GM21423 (cell line): Measurements from ENCODE around the gene GRM8.

Experiments
- ATAC-seq: cut with Tn5 transposase; IDR thresholded peaks from one replicate; pipeline ENCODE4 v1.9.1; 2021; ENCODE audit warnings: mild to moderate bottlenecking, moderate library complexity; ENCODE audit not compliant: unreplicated experiment

Gene GRM8

GRCh38 chr7:126453104-126453503 lies 799.6 kb downstream of the GRM8 start:
- no peak for ATAC-seq

GRCh38 chr7:126450269-126450671 lies 802.5 kb downstream of the GRM8 start:
- peak; percentile 93 for ATAC-seq

- ATAC-seq, result no peak
Observed at GRCh38 chr7:126449611-126450268, 803.0 kb downstream of the GRM8 start.

GRCh38 chr7:126447984-126448383 lies 804.8 kb downstream of the GRM8 start:
- ATAC-seq, result no peak

DNA sequence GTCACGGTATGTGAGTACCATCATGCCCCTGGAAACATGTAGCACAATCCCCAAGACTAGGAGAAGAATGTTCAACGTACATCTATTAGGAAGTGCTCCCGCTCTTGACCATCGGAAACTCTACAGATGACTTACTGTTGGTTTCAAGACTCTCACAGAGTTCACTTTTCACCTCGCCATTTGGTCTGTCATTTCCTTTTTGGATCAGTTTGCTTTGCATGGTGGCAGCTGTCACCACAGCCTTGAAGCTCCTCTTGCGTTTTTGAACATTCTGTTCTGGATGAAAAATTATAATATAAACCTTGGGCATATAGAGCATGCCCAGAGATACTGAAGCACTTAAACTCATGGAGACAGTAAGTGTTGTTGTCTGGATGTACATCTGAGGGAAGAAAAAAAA lies 806.8 kb downstream of the GRM8 start:
- no peak for ATAC-seq

- ATAC-seq, result no peak
Observed at GRCh38 chr7:126443951-126444350, 808.8 kb downstream of the GRM8 start.

DNA sequence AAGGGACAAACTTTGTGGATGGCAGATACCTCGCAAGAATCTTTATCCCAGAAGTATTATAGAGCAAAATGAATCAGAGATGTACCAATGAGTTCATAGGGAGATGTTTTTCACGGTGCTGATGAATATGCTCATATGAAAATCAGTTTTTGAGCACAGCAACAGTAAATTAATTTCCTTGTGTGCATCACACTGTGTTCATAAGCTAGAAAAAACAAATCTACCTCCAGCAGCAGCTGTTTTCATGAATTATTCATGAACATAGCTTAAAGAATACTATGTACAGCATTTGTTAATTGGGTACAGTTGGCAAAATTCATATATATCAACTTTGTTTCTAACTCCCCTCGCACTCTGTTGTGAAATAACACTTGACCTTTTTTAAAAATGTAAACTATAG lies 809.8 kb downstream of the GRM8 start:
- ATAC-seq, result no peak

DNA sequence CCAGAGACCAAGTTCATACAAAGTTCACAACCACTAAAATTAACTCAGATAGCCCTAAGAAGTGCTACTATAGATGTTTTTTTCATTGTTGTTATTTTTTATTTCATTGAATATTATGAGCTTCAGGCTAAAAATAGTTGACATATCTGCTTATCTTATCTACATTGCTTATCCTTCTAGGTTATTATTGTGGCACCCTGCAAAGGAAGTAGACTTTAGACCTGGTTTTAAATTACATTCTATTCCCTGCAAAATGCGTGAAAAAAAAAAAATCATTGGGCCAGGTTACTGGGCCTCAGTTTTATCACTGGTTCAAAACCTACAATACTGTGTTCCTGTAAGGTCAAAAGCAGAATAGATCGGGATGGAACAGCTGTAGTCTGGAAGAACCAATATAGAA lies 811.0 kb downstream of the GRM8 start:
- ATAC-seq, result no peak

- ATAC-seq, result no peak
Observed at GRCh38 chr7:126440542-126440941, 812.2 kb downstream of the GRM8 start.

DNA sequence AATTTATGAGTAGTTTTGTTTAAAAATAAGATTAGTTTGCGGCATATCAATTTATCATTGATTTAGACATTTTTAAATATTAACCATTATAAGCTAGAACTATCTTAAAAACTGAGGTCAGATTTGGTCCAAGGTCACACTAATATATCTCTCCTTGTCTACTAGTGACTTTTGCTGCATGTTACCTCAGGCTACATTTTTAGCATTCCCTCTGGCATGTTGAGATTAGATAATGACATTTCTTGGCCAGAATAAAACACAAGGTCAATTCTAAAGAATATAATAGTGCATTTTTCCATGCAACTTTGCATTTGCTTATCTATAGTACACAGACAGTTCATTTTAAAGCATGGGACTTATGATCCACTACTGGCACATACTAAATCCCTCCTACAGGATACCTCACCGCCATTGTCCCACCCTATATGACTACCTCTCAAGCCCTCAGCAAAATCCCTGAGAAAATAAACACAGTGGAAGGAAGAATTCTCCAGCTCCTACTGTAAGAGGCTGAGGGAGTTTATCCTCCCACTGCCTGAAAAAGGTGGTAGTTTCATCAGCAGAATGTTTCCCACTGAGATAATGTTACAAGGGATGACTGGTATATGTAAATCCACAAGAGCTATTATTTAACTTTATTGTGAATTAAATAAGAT lies 816.4 kb downstream of the GRM8 start:
- ATAC-seq, result no peak

DNA sequence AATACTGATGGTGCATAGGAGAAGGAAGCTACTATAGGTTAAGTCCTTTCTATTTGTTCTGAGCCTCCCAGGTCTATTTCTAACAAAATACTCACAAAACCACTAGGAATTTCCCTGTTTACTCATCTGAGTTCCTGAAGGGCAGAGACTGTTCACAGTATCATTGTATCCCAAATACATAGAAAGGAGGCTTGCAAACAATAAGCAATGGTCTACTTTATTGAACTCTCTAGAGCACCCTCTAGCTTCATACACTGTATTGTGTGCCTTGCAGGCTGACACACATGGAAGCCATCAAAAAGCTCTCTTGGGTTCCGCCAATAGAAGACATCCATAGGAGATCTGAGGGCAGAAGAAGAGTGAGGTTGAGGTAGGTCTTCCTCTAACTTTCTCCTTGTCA lies 826.1 kb downstream of the GRM8 start:
- no peak for ATAC-seq

GRCh38 chr7:126424985-126425384 lies 827.8 kb downstream of the GRM8 start:
- no peak for ATAC-seq

DNA sequence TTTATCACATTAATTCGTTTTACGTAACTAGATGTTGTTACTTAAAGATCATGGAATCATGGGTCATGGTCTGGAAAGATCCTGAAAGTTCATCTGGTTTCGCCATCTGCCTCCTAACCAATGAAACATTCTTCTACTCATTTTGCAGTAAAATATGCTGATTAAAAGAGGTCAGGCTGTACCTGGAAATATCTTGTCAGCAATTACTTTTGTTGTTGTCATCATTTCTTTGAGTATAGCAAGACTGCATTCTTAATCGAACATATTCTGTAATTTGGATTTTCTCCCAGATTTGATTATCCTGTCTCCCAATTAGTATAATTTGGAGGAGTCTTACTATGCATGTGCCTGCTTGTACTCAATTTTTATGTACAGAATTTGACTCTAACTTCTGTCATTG lies 833.7 kb downstream of the GRM8 start:
- no peak for ATAC-seq

DNA sequence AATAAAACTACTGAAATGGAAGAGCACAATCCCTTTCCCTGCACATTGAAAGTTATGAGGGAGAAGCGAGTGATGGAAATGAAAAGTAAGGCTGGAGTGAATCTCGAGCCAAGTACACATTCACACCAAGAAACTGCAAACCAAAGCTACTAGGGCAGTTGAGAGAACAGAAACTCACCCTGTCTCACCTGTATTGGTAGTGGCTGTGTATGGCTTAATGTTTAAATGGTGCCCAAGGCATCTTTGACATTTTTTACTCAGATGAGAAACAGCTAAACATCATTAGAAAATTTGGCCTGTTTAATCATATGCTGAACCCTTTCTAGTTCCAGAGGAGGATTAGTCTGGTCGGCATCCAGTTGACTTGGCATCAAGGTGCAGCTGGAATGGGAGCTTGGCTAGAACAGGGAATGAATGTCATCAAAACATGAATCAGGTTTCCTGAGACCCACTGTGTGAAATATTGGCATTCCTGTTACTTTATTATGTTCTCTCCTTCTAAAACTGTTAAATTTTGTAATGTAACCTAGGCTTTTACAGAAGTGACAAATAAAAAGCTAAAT lies 840.8 kb downstream of the GRM8 start:
- ATAC-seq, result peak; percentile 66

GRCh38 chr7:126411032-126411820 lies 841.5 kb downstream of the GRM8 start:
- ATAC-seq, result peak; percentile 53

DNA sequence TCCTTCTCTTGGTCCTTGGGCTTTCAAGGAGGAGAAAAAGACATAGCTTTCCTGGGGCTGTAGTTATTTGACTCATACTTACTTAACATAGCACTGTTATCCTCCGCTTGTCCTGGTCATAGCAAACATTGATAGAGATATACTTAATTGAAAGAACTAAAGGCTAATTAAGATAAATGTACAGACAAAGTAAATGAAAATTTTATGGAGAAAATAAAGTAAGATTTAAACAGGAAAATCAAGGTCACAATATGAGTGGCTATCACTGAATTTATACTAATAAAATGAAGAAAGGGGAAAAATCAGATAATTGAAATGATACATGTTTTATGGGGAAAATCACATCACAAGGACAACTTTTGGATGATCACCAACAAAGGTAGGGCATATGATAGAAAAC lies 849.7 kb downstream of the GRM8 start:
- no peak for ATAC-seq

DNA sequence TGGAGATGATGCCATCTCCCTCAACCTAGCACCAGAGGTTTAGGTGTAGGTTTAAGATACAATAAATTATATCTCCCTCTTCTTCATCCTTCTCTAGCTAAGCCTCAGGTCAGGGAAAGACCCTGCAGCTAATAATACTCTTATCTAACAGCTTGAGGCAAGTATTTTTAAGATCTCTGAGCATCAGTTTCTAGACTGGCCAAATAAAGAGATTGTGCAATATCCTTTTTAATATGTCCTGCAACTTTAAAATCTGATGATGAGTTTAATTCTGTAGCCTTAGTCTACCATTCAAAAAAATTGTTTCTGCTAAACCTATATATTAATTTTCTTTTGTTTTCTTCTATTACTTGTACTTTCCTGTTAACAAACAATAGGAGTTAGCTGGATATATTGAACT lies 850.8 kb downstream of the GRM8 start:
- no peak for ATAC-seq

GRCh38 chr7:126398851-126399529 lies 853.8 kb downstream of the GRM8 start:
- ATAC-seq, result no peak

DNA sequence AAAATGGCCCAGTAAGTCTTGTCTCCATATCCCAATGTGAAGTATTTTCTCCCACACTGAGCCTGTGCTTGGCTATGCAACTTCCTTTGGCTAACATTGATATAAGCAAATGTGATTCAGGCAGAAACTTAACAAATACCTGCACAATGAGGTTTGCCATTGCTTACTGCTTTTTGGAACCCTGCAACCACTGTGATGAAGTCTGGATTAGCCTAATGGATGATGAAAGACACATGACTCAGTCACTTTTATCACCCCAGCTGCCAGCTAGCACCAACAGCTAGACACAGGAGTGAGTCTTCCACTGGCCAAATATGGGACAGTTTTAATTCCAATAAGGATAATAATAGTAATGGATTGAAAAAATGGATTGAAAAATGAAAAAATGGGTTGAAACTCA lies 854.5 kb downstream of the GRM8 start:
- ATAC-seq, result no peak

DNA sequence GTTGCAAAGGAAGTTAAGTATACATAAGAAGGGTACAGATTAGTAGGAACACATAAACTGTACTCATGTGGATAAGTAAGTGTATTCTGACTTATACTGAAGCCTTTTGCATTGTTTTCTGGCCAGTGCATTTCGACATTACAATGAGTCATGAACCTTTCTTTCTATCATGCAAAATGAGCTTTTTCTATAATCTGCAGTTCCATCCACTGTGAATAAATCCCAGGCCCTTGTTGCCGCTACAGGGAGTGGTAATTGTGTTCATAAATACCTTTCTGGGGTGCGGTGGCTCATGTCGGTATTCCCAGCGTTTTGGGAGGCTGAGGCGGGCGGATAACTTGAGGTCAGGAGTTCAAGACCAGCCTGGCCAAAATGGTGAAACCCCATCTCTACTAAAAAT lies 858.3 kb downstream of the GRM8 start:
- ATAC-seq, result no peak
